Mesenchymal stem cell (in vitro differentiated cells and primary cell): ENCODE data around the gene ELL2.

Experiments used
- DNase-seq: peaks from one replicate; pipeline ENCODE4 v3.0.0-alpha.2; 2013
- H2AFZ ChIP-seq: one replicate; pipeline ENCODE4 v1.6.1; 2013; ENCODE audit warnings: low read depth, mild to moderate bottlenecking, control low read depth, inconsistent platforms, low read length, moderate library complexity
- H2AK5ac ChIP-seq: 2 replicates; pipeline ENCODE4 v1.6.1; 2013; ENCODE audit warnings: low read length, moderate library complexity, mild to moderate bottlenecking, inconsistent platforms; ENCODE audit not compliant: severe bottlenecking
- H2BK120ac ChIP-seq: one replicate; pipeline ENCODE4 v1.6.1; 2013; ENCODE audit warnings: low read depth, mild to moderate bottlenecking, inconsistent platforms, low read length, moderate library complexity
- H2BK12ac ChIP-seq, 2 experiments: one replicate each; pipeline ENCODE4 v1.6.1; 2013; ENCODE audit warnings: inconsistent platforms in 2 of 2, low read length in 2 of 2, mild to moderate bottlenecking in 2 of 2, moderate library complexity in 2 of 2, control low read depth in 1 of 2
- H2BK15ac ChIP-seq: one replicate; pipeline ENCODE4 v1.6.1; 2013; ENCODE audit warnings: mild to moderate bottlenecking, low read depth, inconsistent platforms; ENCODE audit not compliant: poor library complexity, severe bottlenecking
- H2BK5ac ChIP-seq: 2 replicates; pipeline ENCODE4 v1.6.1; 2013; ENCODE audit warnings: low read depth, mild to moderate bottlenecking, low read length, control low read depth, inconsistent platforms; ENCODE audit not compliant: poor library complexity, severe bottlenecking
- H3K14ac ChIP-seq, 2 experiments: one replicate each; pipeline ENCODE4 v1.6.1; 2013; ENCODE audit warnings: inconsistent platforms in 2 of 2, low read length in 2 of 2, control low read depth in 1 of 2, mild to moderate bottlenecking in 1 of 2, moderate library complexity in 1 of 2
- H3K18ac ChIP-seq, 2 experiments: one replicate each; pipeline ENCODE4 v1.6.1; 2013; ENCODE audit warnings: inconsistent platforms in 2 of 2, low read length in 2 of 2, control low read depth in 1 of 2, low read depth in 1 of 2, mild to moderate bottlenecking in 1 of 2
- H3K23ac ChIP-seq, 2 experiments: one replicate each; pipeline ENCODE4 v1.6.1; 2013; ENCODE audit warnings: inconsistent platforms in 2 of 2, low read length in 2 of 2, mild to moderate bottlenecking in 2 of 2, moderate library complexity in 2 of 2, control low read depth in 1 of 2
- H3K27ac ChIP-seq: 2 replicates; pipeline ENCODE4 v1.5.1; 2013; ENCODE audit warnings: mild to moderate bottlenecking, moderate library complexity, low read length, control low read depth, inconsistent platforms; ENCODE audit not compliant: poor library complexity, severe bottlenecking
- H3K27me3 ChIP-seq, 2 experiments: 2 replicates each; pipeline versions ENCODE4 v1.6.1 to v1.7.0; 2013; ENCODE audit warnings: low read length in 2 of 2, mild to moderate bottlenecking in 2 of 2, moderate library complexity in 2 of 2, control low read depth in 1 of 2, inconsistent platforms in 1 of 2; ENCODE audit not compliant: control insufficient read depth in 1 of 2, insufficient read depth in 1 of 2
- H3K36me3 ChIP-seq, 2 experiments: 2 replicates each; pipeline versions ENCODE4 v1.6.1 to v1.7.0; 2013; ENCODE audit warnings: low read length in 2 of 2, control low read depth in 1 of 2, inconsistent platforms in 1 of 2, low read depth in 1 of 2, mild to moderate bottlenecking in 1 of 2; ENCODE audit not compliant: insufficient read depth in 2 of 2, control insufficient read depth in 1 of 2
- H3K4ac ChIP-seq, 2 experiments: one replicate each; pipeline ENCODE4 v1.6.1; 2013; ENCODE audit warnings: inconsistent platforms in 2 of 2, low read length in 2 of 2, mild to moderate bottlenecking in 2 of 2, moderate library complexity in 2 of 2, control low read depth in 1 of 2, low read depth in 1 of 2
- H3K4me1 ChIP-seq: 2 replicates; pipeline ENCODE4 v1.6.1; 2013; ENCODE audit warnings: low read depth, low read length, control low read depth; ENCODE audit not compliant: control insufficient read depth, insufficient read depth
- H3K4me2 ChIP-seq: 2 replicates; pipeline ENCODE4 v1.6.1; 2013; ENCODE audit warnings: low read length, mild to moderate bottlenecking, inconsistent platforms; ENCODE audit not compliant: poor library complexity, severe bottlenecking
- H3K4me3 ChIP-seq, 2 experiments: 2 replicates each; pipeline versions ENCODE4 v1.5.1 to v1.7.0; 2013; ENCODE audit warnings: low read length in 2 of 2, mild to moderate bottlenecking in 2 of 2, control low read depth in 1 of 2, low read depth in 1 of 2; ENCODE audit not compliant: insufficient read depth in 1 of 2
- H3K79me1 ChIP-seq: replicated peaks from 2 replicates; pipeline ENCODE4 v1.6.1; 2013; ENCODE audit warnings: mild to moderate bottlenecking, control low read depth, low read length, inconsistent platforms; ENCODE audit not compliant: poor library complexity, severe bottlenecking
- H3K9ac ChIP-seq: 2 replicates; pipeline ENCODE4 v1.7.0; 2013; ENCODE audit warnings: mild to moderate bottlenecking, low read length, moderate library complexity
- H3K9me3 ChIP-seq: 2 replicates; pipeline ENCODE4 v1.7.0; 2013; ENCODE audit warnings: mild to moderate bottlenecking, low read length; ENCODE audit not compliant: control insufficient read depth
- H4K8ac ChIP-seq: one replicate; pipeline ENCODE4 v1.6.1; 2013; ENCODE audit warnings: inconsistent platforms, mild to moderate bottlenecking, low read length, moderate library complexity
- H4K91ac ChIP-seq: one replicate; pipeline ENCODE4 v1.6.1; 2013; ENCODE audit warnings: mild to moderate bottlenecking, low read length, inconsistent platforms
- WGBS: methylation state at CpG from one replicate; pipeline ENCODE4 v1.1.7; 2013; ENCODE audit warnings: mixed read lengths; 5-methylcytosine and 5-hydroxymethylcytosine counted together

Gene ELL2

GRCh38 chr5:95956021-95956899 lies 5.4 kb downstream of the ELL2 start:
- Histone ChIP-seq H3K23ac (no peak overlapping the region), H3K27me3 (no peaks in the 10 kb centered on the region), H2BK15ac (no peak overlapping the region), H2BK120ac (no peak overlapping the region), H4K8ac (no peak overlapping the region), H3K9ac (peak overlapping the region; percentile 1), H3K4me1 (peaks cover 10% of the 10 kb centered on the region), H3K4me2 (no peak overlapping the region), H3K18ac (no peak overlapping the region), H4K91ac (no peak overlapping the region), H3K36me3 (peaks cover 0 to 7% of the 10 kb centered on the region in 2 experiments), H3K4ac (no peak overlapping the region), H3K4me3 (peak overlapping the region in 1 of 2 experiments; percentile 15), H2AK5ac (no peak overlapping the region), H3K9me3 (no peaks in the 10 kb centered on the region), H3K79me1 (peaks cover 8% of the 10 kb centered on the region), H2BK12ac (no peak overlapping the region), H2AFZ (no peak overlapping the region), H3K27ac (no peak overlapping the region), H2BK5ac (no peak overlapping the region), H3K14ac (no peak overlapping the region)
- DNase-seq, result no peak
- 92% methylated on average over 2 of the region's 2 CpGs for WGBS

DNA sequence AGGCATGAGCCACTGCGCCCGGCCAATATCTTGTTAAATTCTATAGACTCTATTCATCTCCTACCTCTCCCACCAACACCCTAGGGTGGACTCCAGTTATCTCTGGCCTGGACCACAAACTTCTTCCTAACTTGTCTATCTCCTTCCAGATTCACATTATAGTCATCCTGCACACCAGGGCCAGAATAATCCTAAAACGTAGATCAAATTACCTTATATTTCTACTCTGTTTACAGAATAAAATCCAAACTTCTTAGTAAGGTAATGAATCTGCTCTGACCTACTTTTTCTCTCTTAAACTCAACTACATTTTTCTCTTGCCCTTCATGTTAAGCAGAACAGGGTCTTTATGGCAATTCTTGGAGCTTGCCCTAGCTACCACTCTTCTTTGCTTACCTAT lies 6.9 kb downstream of the ELL2 start:
- H2AFZ ChIP-seq, result no peak overlapping the region
- H3K79me1 ChIP-seq, result peaks cover 5% of the 10 kb centered on the region
- no peak overlapping the region for H3K23ac ChIP-seq
- H3K4ac ChIP-seq, result no peak overlapping the region
- no peak overlapping the region for H4K91ac ChIP-seq
- H3K36me3 ChIP-seq, result peaks cover 0 to 7% of the 10 kb centered on the region in 2 experiments
- no peaks in the 10 kb centered on the region for H3K27me3 ChIP-seq
- H2AK5ac ChIP-seq, result no peak overlapping the region
- H3K27ac ChIP-seq, result no peak overlapping the region
- no peaks in the 10 kb centered on the region for H3K9me3 ChIP-seq
- no peak overlapping the region for H3K4me3 ChIP-seq
- peaks cover 10% of the 10 kb centered on the region for H3K4me1 ChIP-seq
- no peak overlapping the region for H3K9ac ChIP-seq
- no peak overlapping the region for H2BK12ac ChIP-seq
- H3K4me2 ChIP-seq, result no peak overlapping the region
- no peak overlapping the region for H2BK5ac ChIP-seq
- H2BK15ac ChIP-seq, result no peak overlapping the region
- no peak overlapping the region for H3K14ac ChIP-seq
- H3K18ac ChIP-seq, result no peak overlapping the region
- WGBS, result 91% methylated on average over 3 of the region's 3 CpGs
- H4K8ac ChIP-seq, result no peak overlapping the region
- no peak for DNase-seq
- H2BK120ac ChIP-seq, result no peak overlapping the region

DNA sequence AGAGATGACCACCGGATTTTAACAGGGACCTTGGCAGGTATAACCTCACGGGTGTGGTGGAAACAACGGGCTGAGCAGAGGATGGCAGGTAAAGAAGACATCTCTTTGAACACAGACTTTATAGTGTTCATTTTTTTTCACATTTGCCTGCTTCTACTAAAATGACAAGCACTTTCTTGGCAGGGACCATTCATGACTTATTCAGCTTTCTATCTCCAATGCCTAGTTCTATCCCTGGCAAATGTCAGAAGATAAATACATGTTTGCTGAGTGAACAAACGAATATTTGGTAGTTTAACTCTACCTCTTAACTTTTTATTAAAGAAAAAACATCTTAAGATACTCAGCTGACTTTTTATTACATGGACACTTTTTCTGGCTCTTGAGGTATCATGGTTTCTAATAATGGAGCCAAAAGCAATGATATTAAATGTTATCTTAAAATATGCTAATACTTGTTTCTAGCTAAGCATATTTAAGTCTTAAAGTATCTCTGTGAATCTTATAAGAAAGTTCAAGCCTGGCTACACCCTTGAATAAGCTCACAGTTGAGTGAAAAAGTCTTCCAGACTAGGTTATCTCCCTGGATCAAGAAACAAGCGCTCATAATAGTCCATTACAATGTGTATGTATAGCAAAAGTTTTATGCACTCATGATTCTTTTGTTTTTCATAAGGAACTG lies 8.5 kb downstream of the ELL2 start:
- Histone ChIP-seq H3K4me1 (peaks cover under 1% of the 10 kb centered on the region), H3K79me1 (peaks cover 5% of the 10 kb centered on the region)

DNA sequence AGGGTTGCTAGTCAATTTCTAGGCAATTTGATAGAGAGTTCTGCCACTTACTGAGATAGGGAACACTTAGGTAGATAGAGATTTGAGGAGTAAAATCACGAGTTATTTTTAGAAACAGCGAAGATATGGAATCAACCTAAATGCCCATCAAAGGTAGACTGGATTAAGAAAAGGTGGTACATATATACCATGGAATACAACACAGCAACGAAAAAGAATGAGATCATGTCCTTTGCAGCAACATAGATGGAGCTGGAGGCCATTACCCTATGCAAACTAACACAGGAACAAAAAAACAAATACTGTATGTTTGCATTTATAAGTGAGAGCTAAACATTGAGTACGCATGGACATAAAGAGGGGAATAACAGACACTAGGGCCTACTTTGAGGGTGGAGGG lies 9.7 kb downstream of the ELL2 start:
- no peak for DNase-seq
- H3K4me2 ChIP-seq, result no peak overlapping the region
- H3K36me3 ChIP-seq, result peaks cover 0 to 7% of the 10 kb centered on the region in 2 experiments
- H3K27ac ChIP-seq, result no peak overlapping the region
- H3K4me3 ChIP-seq, result no peak overlapping the region
- no peak overlapping the region for H3K14ac ChIP-seq
- no peaks in the 10 kb centered on the region for H3K27me3 ChIP-seq
- no peak overlapping the region for H3K9ac ChIP-seq
- peaks cover 7% of the 10 kb centered on the region for H3K79me1 ChIP-seq
- no peak overlapping the region for H2BK5ac ChIP-seq
- H3K9me3 ChIP-seq, result no peaks in the 10 kb centered on the region
- no peak overlapping the region for H4K91ac ChIP-seq
- no peak overlapping the region for H2BK120ac ChIP-seq
- no peak overlapping the region for H3K4ac ChIP-seq
- no peak overlapping the region for H3K18ac ChIP-seq
- H2BK15ac ChIP-seq, result no peak overlapping the region
- no peak overlapping the region for H2AFZ ChIP-seq
- H2BK12ac ChIP-seq, result no peak overlapping the region
- WGBS, result 93% methylated on average over 2 of the region's 4 CpGs
- no peak overlapping the region for H3K23ac ChIP-seq
- H4K8ac ChIP-seq, result no peak overlapping the region
- no peak overlapping the region for H2AK5ac ChIP-seq
- no peaks in the 10 kb centered on the region for H3K4me1 ChIP-seq

More for the DNA sequence above, 8.5 kb downstream of the ELL2 start:
- no peak overlapping the region for H2BK120ac ChIP-seq
- DNase-seq, result no peak
- H3K27ac ChIP-seq, result no peak overlapping the region
- no peak overlapping the region for H3K18ac ChIP-seq
- H3K9me3 ChIP-seq, result no peaks in the 10 kb centered on the region
- H3K36me3 ChIP-seq, result peaks cover 0 to 7% of the 10 kb centered on the region in 2 experiments
- H3K4ac ChIP-seq, result no peak overlapping the region
- H3K4me2 ChIP-seq, result no peak overlapping the region
- no peak overlapping the region for H4K91ac ChIP-seq
- no peak overlapping the region for H2BK12ac ChIP-seq
- no peak overlapping the region for H3K23ac ChIP-seq
- H3K14ac ChIP-seq, result no peak overlapping the region
- no peak overlapping the region for H4K8ac ChIP-seq
- H2BK5ac ChIP-seq, result no peak overlapping the region
- WGBS, result 100% methylated on average over 3 of the region's 5 CpGs
- H3K27me3 ChIP-seq, result no peaks in the 10 kb centered on the region
- no peak overlapping the region for H2AFZ ChIP-seq
- H3K4me3 ChIP-seq, result no peak overlapping the region
- H2AK5ac ChIP-seq, result no peak overlapping the region
- H3K9ac ChIP-seq, result no peak overlapping the region
- H2BK15ac ChIP-seq, result no peak overlapping the region
